Esophagus muscularis mucosa (tissue), 4 donors: ENCODE measurements around the gene TRAPPC2L. TPM values are rescaled to one million over a fixed set of nuclear protein-coding genes. Genes with fewer than 3 reads are reported as not detected.

Source experiments
- DNase-seq: peaks from one replicate; pipeline ENCODE4 v3.0.0-alpha.2; 2017; ENCODE audit errors: extremely low spot score
- H3K27ac ChIP-seq, 4 donors: fragments of 200-600 bp; sonication (generic); replicated peaks in 1 of 4; 1 replicate in 3 of 4; 2 replicates in 1 of 4; pipeline ENCODE4 v1.5.1; 2016 to 2019; ENCODE audit warnings: mild to moderate bottlenecking in 1 of 4
- H3K27me3 ChIP-seq, 4 donors: fragments of 200-600 bp; sonication (generic); one replicate each; pipeline versions ENCODE4 v1.5.1 to v1.6.0; 2016 to 2019
- H3K36me3 ChIP-seq, 4 donors: fragments of 200-600 bp; sonication (generic); one replicate each; pipeline ENCODE4 v1.5.1; 2016 to 2019
- H3K4me1 ChIP-seq, 4 donors: fragments of 200-600 bp; sonication (generic); one replicate each; pipeline ENCODE4 v1.5.1; 2016 to 2019
- H3K4me3 ChIP-seq, 4 donors: fragments of 200-600 bp; sonication (generic); 1 replicate in 2 of 4; 2 replicates in 2 of 4; pipeline ENCODE4 v1.5.1; 2016 to 2019; ENCODE audit warnings: mild to moderate bottlenecking in 4 of 4, moderate library complexity in 1 of 4
- H3K9me3 ChIP-seq, 4 donors: fragments of 200-600 bp; sonication (generic); 1 replicate in 3 of 4; 2 replicates in 1 of 4; pipeline ENCODE4 v1.5.1; 2016 to 2019
- CTCF ChIP-seq, 3 experiments: fragments of 200-600 bp in 2 of 3; fragments of 450-650 bp in 1 of 3; sonication (generic) in 2 of 3; IDR thresholded peaks; one replicate each; pipeline ENCODE4 v1.5.1; 2017 to 2019; ENCODE audit warnings: antibody characterized with exemption in 3 of 3, mild to moderate bottlenecking in 2 of 3, moderate library complexity in 1 of 3
- EP300 ChIP-seq: sonication (generic); formaldehyde crosslinking; IDR thresholded peaks from one replicate; pipeline ENCODE4 v1.6.1; 2017; ENCODE audit warnings: antibody characterized with exemption
- POLR2A ChIP-seq: fragments of 450-650 bp; IDR thresholded peaks from one replicate; pipeline ENCODE4 v1.6.1; 2017; ENCODE audit warnings: antibody characterized with exemption, moderate library complexity, mild to moderate bottlenecking, low read depth
- POLR2AphosphoS5 ChIP-seq, 2 donors: sonication (generic); formaldehyde crosslinking; IDR thresholded peaks; one replicate each; pipeline ENCODE4 v1.6.1; 2017; ENCODE audit warnings: antibody characterized with exemption in 2 of 2
- WGBS: methylation state at CpG from one replicate; pipeline ENCODE4 v1.1.5; 2018; 5-methylcytosine and 5-hydroxymethylcytosine counted together
- intact Hi-C: fragments of 100-400 bp; cut with DNase I; formaldehyde crosslinking; loops from one replicate; pipeline ENCODE4 v1.15.1; 2023
- total RNA-seq, 4 donors: library from RNA; depleted of rRNA; stranded (reverse); fragments of >200 nt; gene quantifications; one replicate each; pipeline versions ENCODE4 v1.1.0 to v1.2.1, GENCODE V29; 2016

The TRAPPC2L gene
- total RNA-seq, 4 donors from 2014 or later, result 22.9 to 35.8 (median 29.6) TPM

- no peak for TF ChIP-seq CTCF (IDR thresholded peaks at IDR 0.05)
- no peak for TF ChIP-seq EP300
- no peak for TF ChIP-seq POLR2A
- no peak for TF ChIP-seq POLR2AphosphoS5 (IDR thresholded peaks at IDR 0.05)
- no peak overlapping the region for H3K27ac ChIP-seq
- peaks cover 0 to 2% (median under 1%) of the 10 kb centered on the region in 4 donors for H3K4me1 ChIP-seq
- WGBS, result 82% methylated on average over 18 of the region's 18 CpGs
- peaks cover 12 to 33% (median 29%) of the 10 kb centered on the region in 4 donors for H3K36me3 ChIP-seq
- H3K4me3 ChIP-seq, result no peak overlapping the region
- no peaks in the 10 kb centered on the region for H3K27me3 ChIP-seq
- no peaks in the 10 kb centered on the region for H3K9me3 ChIP-seq
- no peak for DNase-seq
- intact Hi-C loops, result loop anchor here (10.0 kb wide), 1 partner anchor 356 kb away; the partner anchor contains the start of gene CDH15
These were observed 38.4 kb upstream of the TRAPPC2L start for GRCh38 chr16:88818575-88818874.

- WGBS, result 90% methylated on average over 16 of the region's 16 CpGs
- H3K4me3 ChIP-seq, result no peak overlapping the region
- H3K9me3 ChIP-seq, result no peaks in the 10 kb centered on the region
- no peaks in the 10 kb centered on the region for H3K27me3 ChIP-seq
- intact Hi-C loops, result loop anchor here (10.0 kb wide), 1 partner anchor 356 kb away; the partner anchor contains the start of gene CDH15
- no peak for TF ChIP-seq EP300
- no peak for TF ChIP-seq POLR2A
- TF ChIP-seq POLR2AphosphoS5 (IDR thresholded peaks at IDR 0.05), result no peak
- TF ChIP-seq CTCF (IDR thresholded peaks at IDR 0.05), result no peak
- DNase-seq, result no peak
- H3K4me1 ChIP-seq, result no peaks in the 10 kb centered on the region
- no peak overlapping the region for H3K27ac ChIP-seq
- H3K36me3 ChIP-seq, result peaks cover 13 to 39% (median 33%) of the 10 kb centered on the region in 4 donors
These were observed 37.8 kb upstream of the TRAPPC2L start for GRCh38 chr16:88819126-88819525.

- Histone ChIP-seq H3K36me3 (peaks cover 22 to 53% (median 41%) of the 10 kb centered on the region in 4 donors), H3K4me3 (no peak overlapping the region), H3K4me1 (no peaks in the 10 kb centered on the region), H3K9me3 (no peaks in the 10 kb centered on the region), H3K27me3 (no peaks in the 10 kb centered on the region), H3K27ac (no peak overlapping the region)
- DNase-seq, result no peak
- WGBS, result 73% methylated on average over 7 of the region's 20 CpGs
- intact Hi-C loops, result no loop called here
- TF ChIP-seq POLR2A, result no peak
- no peak for TF ChIP-seq POLR2AphosphoS5 (IDR thresholded peaks at IDR 0.05)
- TF ChIP-seq EP300, result no peak
- no peak for TF ChIP-seq CTCF (IDR thresholded peaks at IDR 0.05)
These were observed 36.4 kb upstream of the TRAPPC2L start for GRCh38 chr16:88820385-88821025.

GRCh38 chr16:88821168-88821850 is 35.6 kb upstream of the TRAPPC2L start:
- 90% methylated on average over 5 of the region's 22 CpGs for WGBS
- Histone ChIP-seq H3K27ac (no peak overlapping the region), H3K4me1 (no peaks in the 10 kb centered on the region), H3K27me3 (no peaks in the 10 kb centered on the region), H3K9me3 (no peaks in the 10 kb centered on the region), H3K36me3 (peaks cover 22 to 61% (median 45%) of the 10 kb centered on the region in 4 donors), H3K4me3 (no peak overlapping the region)
- intact Hi-C loops, result no loop called here
- no peak for DNase-seq
- TF ChIP-seq EP300, result no peak
- TF ChIP-seq POLR2AphosphoS5 (IDR thresholded peaks at IDR 0.05), result no peak
- TF ChIP-seq POLR2A, result no peak
- no peak for TF ChIP-seq CTCF (IDR thresholded peaks at IDR 0.05)
